HK-2 (cell line): ENCODE measurements around the gene RAD18.

ENCODE experiments used
- DNase-seq: peaks from one replicate; pipeline ENCODE4 v3.0.0-alpha.2; 2018; ENCODE audit not compliant: unreplicated experiment

The RAD18 gene

GRCh38 chr3:8835385-8835784 is 127.9 kb downstream of the RAD18 start:
- no peak for DNase-seq

GRCh38 chr3:8834974-8835373 is 128.3 kb downstream of the RAD18 start:
- no peak for DNase-seq

GRCh38 chr3:8827641-8828040 is 135.6 kb downstream of the RAD18 start:
- DNase-seq, result no peak
